ENCODE results near the gene ACOT7.
"Not testable (repeated sequence)": the region's sequence is repeated elsewhere in the genome, so short reads cannot be mapped to it uniquely, and the experiment has no call there.

ACOT7 gene

GRCh38 chr1:6365047-6365446, 28.5 kb downstream of the ACOT7 start:
- in situ Hi-C loops (cut with HindIII; ENCODE audit: low sequenced_read_pairs): no loop called here

GRCh38 chr1:6363085-6363884, 30.3 kb downstream of the ACOT7 start:
- in situ Hi-C loops (cut with HindIII; ENCODE audit: low sequenced_read_pairs): not testable (repeated sequence)

- in situ Hi-C loops (cut with HindIII; ENCODE audit: low sequenced_read_pairs): no loop called here
Measured at GRCh38 chr1:6361124-6361775, 32.3 kb downstream of the ACOT7 start.

GRCh38 chr1:6360517-6361070, 33.0 kb downstream of the ACOT7 start:
- in situ Hi-C loops (cut with HindIII; ENCODE audit: low sequenced_read_pairs): no loop called here

GRCh38 chr1:6360117-6360496, 33.5 kb downstream of the ACOT7 start:
- in situ Hi-C loops (cut with HindIII; ENCODE audit: low sequenced_read_pairs): no loop called here

- in situ Hi-C loops (cut with HindIII; ENCODE audit: low sequenced_read_pairs): no loop called here
Measured at GRCh38 chr1:6359216-6360116, 34.1 kb downstream of the ACOT7 start.

- in situ Hi-C loops (cut with HindIII; ENCODE audit: low sequenced_read_pairs): no loop called here
Measured at GRCh38 chr1:6358757-6359201, 34.8 kb downstream of the ACOT7 start.

- in situ Hi-C loops (cut with HindIII; ENCODE audit: low sequenced_read_pairs): no loop called here
Measured at GRCh38 chr1:6358144-6358624, 35.4 kb downstream of the ACOT7 start.

- in situ Hi-C loops (cut with HindIII; ENCODE audit: low sequenced_read_pairs): no loop called here
Measured at GRCh38 chr1:6357243-6357936, 36.2 kb downstream of the ACOT7 start.

- in situ Hi-C loops (cut with HindIII; ENCODE audit: low sequenced_read_pairs): no loop called here
Measured at GRCh38 chr1:6355621-6356020, 37.9 kb downstream of the ACOT7 start.

GRCh38 chr1:6354659-6355317, 38.8 kb downstream of the ACOT7 start:
- in situ Hi-C loops (cut with HindIII; ENCODE audit: low sequenced_read_pairs): no loop called here

- in situ Hi-C loops (cut with HindIII; ENCODE audit: low sequenced_read_pairs): no loop called here
Measured at GRCh38 chr1:6353955-6354658, 39.5 kb downstream of the ACOT7 start.

- in situ Hi-C loops (cut with HindIII; ENCODE audit: low sequenced_read_pairs): no loop called here
Measured at GRCh38 chr1:6353619-6353954, 40.0 kb downstream of the ACOT7 start.

- in situ Hi-C loops (cut with HindIII; ENCODE audit: low sequenced_read_pairs): no loop called here
Measured at GRCh38 chr1:6352138-6352563, 41.4 kb downstream of the ACOT7 start.

GRCh38 chr1:6351480-6352137, 42.0 kb downstream of the ACOT7 start:
- in situ Hi-C loops (cut with HindIII; ENCODE audit: low sequenced_read_pairs): no loop called here

- in situ Hi-C loops (cut with HindIII; ENCODE audit: low sequenced_read_pairs): no loop called here
Measured at GRCh38 chr1:6350416-6351088, 43.0 kb downstream of the ACOT7 start.

- in situ Hi-C loops (cut with HindIII; ENCODE audit: low sequenced_read_pairs): no loop called here
Measured at GRCh38 chr1:6349254-6349943, 44.2 kb downstream of the ACOT7 start.

Measured in DLD1 (cell line).